HG03045 (cell line): ENCODE measurements around the gene HES4.

Source experiments
- ATAC-seq: cut with Tn5 transposase; IDR thresholded peaks from one replicate; pipeline ENCODE4 v1.9.1; 2021; ENCODE audit warnings: mild to moderate bottlenecking, moderate library complexity; ENCODE audit not compliant: unreplicated experiment

The HES4 gene

DNA sequence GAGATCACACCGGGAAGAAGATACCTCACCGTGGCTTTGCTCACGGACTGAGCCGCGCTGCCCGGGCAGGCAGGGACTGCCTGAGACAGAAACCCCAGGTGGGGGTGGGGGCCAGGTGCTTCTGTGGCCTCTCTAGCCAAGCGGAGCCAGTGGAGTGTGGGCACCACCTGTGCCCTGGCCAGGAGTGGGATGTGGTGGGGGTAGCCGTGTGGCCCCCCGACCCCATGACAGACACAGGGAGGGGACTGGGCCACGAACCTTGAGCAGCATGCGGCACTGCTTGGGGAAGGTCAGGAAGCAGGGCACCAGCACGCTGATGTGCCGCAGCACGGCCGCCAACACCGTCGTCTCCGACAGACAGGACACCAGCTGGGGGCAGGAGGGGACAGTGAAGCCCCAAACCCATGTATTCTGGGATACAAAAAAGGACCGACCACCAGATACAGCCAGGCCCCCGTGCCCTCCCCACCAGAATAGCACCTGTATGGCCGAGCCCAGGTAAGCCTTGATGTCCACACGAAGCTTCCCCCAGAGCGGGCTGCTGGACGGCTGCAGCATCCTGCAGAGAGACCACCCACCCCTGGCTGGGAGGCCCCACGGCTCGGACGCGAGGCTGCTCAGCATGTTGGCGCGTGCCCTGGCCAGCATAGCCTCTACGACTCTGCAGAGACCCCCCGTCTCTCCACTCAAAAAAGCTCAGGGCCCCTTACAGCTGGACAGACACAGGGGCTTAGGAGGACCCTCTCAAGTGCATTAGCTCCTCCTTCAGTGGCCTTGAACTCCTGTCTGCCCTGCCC is 46.2 kb downstream of the HES4 start:
- no peak for ATAC-seq

- no peak for ATAC-seq
Measured at GRCh38 chr1:952603-953002, 47.3 kb downstream of the HES4 start.

- no peak for ATAC-seq
Measured at GRCh38 chr1:952201-952600, 47.7 kb downstream of the HES4 start.

DNA sequence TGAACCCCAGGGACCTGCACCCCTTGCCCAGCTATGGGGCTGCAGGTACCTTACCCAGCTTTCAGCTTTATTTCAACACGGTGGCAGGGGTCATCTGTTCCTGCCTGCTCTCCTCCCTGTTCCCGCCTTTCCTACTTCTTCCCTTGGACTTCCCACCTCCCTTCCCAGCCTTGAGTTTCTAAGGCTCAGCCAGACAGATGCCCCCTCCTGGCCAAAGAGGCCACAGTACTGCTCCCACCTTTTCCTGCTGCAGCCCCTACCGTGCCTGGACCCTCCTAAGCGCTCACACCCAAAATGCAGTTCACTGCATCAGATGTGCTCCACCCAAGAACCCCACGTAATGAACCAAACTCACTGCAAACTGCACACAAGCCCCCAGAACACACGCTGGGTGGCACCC is 48.5 kb downstream of the HES4 start:
- ATAC-seq, result no peak

- no peak for ATAC-seq
Measured at GRCh38 chr1:950881-951280, 49.0 kb downstream of the HES4 start.

GRCh38 chr1:950268-950667 is 49.6 kb downstream of the HES4 start:
- ATAC-seq, result no peak
